ENCODE data around the gene CHPT1. TPM values are rescaled to one million over a fixed set of nuclear protein-coding genes. Genes with fewer than 3 reads are reported as not detected.

CHPT1 gene
- total and polyA plus RNA-seq, 2 experiments from 2014 or later = 22.2 to 23.0 TPM

- TF ChIP-seq, protein P1, sequence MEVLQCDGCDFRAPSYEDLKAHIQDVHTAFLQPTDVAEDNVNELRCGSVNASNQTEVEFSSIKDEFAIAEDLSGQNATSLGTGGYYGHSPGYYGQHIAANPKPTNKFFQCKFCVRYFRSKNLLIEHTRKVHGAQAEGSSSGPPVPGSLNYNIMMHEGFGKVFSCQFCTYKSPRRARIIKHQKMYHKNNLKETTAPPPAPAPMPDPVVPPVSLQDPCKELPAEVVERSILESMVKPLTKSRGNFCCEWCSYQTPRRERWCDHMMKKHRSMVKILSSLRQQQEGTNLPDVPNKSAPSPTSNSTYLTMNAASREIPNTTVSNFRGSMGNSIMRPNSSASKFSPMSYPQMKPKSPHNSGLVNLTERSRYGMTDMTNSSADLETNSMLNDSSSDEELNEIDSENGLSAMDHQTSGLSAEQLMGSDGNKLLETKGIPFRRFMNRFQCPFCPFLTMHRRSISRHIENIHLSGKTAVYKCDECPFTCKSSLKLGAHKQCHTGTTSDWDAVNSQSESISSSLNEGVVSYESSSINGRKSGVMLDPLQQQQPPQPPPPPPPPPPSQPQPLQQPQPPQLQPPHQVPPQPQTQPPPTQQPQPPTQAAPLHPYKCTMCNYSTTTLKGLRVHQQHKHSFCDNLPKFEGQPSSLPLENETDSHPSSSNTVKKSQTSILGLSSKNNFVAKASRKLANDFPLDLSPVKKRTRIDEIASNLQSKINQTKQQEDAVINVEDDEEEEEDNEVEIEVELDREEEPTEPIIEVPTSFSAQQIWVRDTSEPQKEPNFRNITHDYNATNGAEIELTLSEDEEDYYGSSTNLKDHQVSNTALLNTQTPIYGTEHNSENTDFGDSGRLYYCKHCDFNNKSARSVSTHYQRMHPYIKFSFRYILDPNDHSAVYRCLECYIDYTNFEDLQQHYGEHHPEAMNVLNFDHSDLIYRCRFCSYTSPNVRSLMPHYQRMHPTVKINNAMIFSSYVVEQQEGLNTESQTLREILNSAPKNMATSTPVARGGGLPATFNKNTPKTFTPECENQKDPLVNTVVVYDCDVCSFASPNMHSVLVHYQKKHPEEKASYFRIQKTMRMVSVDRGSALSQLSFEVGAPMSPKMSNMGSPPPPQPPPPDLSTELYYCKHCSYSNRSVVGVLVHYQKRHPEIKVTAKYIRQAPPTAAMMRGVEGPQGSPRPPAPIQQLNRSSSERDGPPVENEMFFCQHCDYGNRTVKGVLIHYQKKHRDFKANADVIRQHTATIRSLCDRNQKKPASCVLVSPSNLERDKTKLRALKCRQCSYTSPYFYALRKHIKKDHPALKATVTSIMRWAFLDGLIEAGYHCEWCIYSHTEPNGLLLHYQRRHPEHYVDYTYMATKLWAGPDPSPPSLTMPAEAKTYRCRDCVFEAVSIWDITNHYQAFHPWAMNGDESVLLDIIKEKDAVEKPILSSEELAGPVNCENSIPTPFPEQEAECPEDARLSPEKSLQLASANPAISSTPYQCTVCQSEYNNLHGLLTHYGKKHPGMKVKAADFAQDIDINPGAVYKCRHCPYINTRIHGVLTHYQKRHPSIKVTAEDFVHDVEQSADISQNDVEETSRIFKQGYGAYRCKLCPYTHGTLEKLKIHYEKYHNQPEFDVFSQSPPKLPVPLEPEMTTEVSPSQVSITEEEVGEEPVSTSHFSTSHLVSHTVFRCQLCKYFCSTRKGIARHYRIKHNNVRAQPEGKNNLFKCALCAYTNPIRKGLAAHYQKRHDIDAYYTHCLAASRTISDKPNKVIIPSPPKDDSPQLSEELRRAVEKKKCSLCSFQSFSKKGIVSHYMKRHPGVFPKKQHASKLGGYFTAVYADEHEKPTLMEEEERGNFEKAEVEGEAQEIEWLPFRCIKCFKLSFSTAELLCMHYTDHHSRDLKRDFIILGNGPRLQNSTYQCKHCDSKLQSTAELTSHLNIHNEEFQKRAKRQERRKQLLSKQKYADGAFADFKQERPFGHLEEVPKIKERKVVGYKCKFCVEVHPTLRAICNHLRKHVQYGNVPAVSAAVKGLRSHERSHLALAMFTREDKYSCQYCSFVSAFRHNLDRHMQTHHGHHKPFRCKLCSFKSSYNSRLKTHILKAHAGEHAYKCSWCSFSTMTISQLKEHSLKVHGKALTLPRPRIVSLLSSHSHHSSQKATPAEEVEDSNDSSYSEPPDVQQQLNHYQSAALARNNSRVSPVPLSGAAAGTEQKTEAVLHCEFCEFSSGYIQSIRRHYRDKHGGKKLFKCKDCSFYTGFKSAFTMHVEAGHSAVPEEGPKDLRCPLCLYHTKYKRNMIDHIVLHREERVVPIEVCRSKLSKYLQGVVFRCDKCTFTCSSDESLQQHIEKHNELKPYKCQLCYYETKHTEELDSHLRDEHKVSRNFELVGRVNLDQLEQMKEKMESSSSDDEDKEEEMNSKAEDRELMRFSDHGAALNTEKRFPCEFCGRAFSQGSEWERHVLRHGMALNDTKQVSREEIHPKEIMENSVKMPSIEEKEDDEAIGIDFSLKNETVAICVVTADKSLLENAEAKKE (CRISPR knock-in tag; IDR thresholded peaks at IDR 0.05) = no peak
- no peak for TF ChIP-seq ZNF114 (CRISPR knock-in tag; IDR thresholded peaks at IDR 0.05)
- no peak for TF ChIP-seq JUNB (IDR thresholded peaks at IDR 0.05; ENCODE audit: unreplicated experiment)
- TF ChIP-seq EZH2 (IDR thresholded peaks at IDR 0.05; ENCODE audit: low read depth, unreplicated experiment) = no peak
- no peak for TF ChIP-seq POLR2AphosphoS5 (IDR thresholded peaks at IDR 0.05; ENCODE audit: low read depth)
- TF ChIP-seq CTCF (conservative IDR thresholded peaks at IDR 0.05; ENCODE audit: low read depth in 2 of 2) = no peak
- no peak for TF ChIP-seq CREB1 (CRISPR knock-in tag; IDR thresholded peaks at IDR 0.05; ENCODE audit: low read depth)
- no peak for TF ChIP-seq ZNF331 (CRISPR knock-in tag; IDR thresholded peaks at IDR 0.05; ENCODE audit: low read depth)
These were observed 43.1 kb downstream of the CHPT1 start (continued) for GRCh38 chr12:101740566-101740965.

DNA sequence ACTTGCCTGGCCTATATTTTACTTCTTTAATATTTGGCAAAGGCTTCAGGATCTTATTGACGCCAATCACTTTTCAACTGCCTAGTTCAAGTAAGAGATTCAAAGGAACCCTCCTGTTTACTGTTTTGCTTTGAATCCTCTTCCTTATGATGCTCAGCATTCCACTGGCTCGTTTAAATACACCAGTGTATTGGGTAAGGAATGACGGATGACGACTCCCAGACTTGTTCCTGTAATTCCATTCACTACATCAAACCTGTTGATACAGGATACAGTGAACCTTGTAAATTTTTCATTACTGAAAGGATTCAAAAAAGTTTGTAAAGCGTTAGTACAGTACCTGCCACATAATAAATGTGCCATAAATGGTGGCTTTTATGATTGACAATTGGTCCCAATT, 43.5 kb downstream of the CHPT1 start:
- H3K4me2 ChIP-seq = no peak overlapping the region
- H3K4me1 Mint-ChIP-seq = no peaks in the 10 kb centered on the region
- no peak overlapping the region for H3K4me3 Mint-ChIP-seq
- H2AFZ ChIP-seq = no peak overlapping the region
- H3K27ac ChIP-seq (ENCODE audit: low read depth) = no peak overlapping the region
- no peaks in the 10 kb centered on the region for H3K9me3 Mint-ChIP-seq
- no peaks in the 10 kb centered on the region; the same call in 1 of the 2 replicates for H4K20me1 ChIP-seq (replicated peaks; ENCODE audit: insufficient read depth)
- H3K79me2 ChIP-seq (replicated peaks; ENCODE audit: insufficient read depth) = no peaks in the 10 kb centered on the region
- H3F3A ChIP-seq (replicated peaks; ENCODE audit: low read depth) = no peaks in the 10 kb centered on the region
- H3K27me3 Mint-ChIP-seq (ENCODE audit: insufficient read depth, low read depth, poor library complexity) = peaks cover 2% of the 10 kb centered on the region
- H3K36me3 Mint-ChIP-seq (ENCODE audit: low read depth) = peaks cover 7% of the 10 kb centered on the region; the same call in 1 of the 3 replicates
- no peak overlapping the region for H3K27ac Mint-ChIP-seq
- no peaks in the 10 kb centered on the region for H3K36me3 ChIP-seq (ENCODE audit: insufficient read depth)
- no peaks in the 10 kb centered on the region for H3K27me3 ChIP-seq (ENCODE audit: insufficient read depth)
- no peak overlapping the region for H3K4me3 ChIP-seq
- H3K4me1 ChIP-seq (ENCODE audit: insufficient read depth) = no peaks in the 10 kb centered on the region
- no peaks in the 10 kb centered on the region for H3K9me2 ChIP-seq (ENCODE audit: insufficient read depth)
- no peak for ATAC-seq
- peak; percentile 45 for DNase-seq (ENCODE audit: low spot score)
- TF ChIP-seq NANOG (IDR thresholded peaks at IDR 0.05; ENCODE audit: borderline replicate concordance) = no peak
- TF ChIP-seq ZNF114 (CRISPR knock-in tag; IDR thresholded peaks at IDR 0.05) = no peak
- no peak for TF ChIP-seq ETS1 (IDR thresholded peaks at IDR 0.05)
- no peak for TF ChIP-seq REST (IDR thresholded peaks at IDR 0.05; ENCODE audit: unreplicated experiment)
- TF ChIP-seq STAT1 (IDR thresholded peaks at IDR 0.05; ENCODE audit: unreplicated experiment) = no peak
